ENCODE measurements around the gene GNAL. TPM values are rescaled to one million over a fixed set of nuclear protein-coding genes. Genes with fewer than 3 reads are reported as not detected.

GNAL gene
- total RNA-seq, 4 donors from 2014 or later: 7.5 to 20.7 (median 11.8) TPM

DNA sequence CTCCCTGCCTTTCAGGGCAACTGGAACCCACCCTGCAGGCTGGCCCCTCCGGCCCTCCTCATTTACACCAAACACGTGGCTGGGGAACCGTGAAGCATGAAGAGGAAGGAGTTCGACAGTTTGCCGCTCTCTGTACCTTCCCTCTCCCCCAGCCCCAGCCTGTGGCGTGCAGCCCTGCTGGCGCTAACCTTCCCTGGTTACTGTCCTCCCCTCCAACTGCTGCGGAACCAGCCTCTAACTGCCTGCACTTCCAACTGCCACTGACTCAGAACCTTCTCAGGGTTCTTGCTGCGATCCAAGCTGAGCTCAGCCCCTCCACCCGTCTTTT, 19.2 kb upstream of the GNAL start:
- no peak for TF ChIP-seq CTCF (IDR thresholded peaks at IDR 0.05; ENCODE audit: low read depth)

GRCh38 chr18:11671156-11671555, 17.9 kb upstream of the GNAL start:
- TF ChIP-seq CTCF (IDR thresholded peaks at IDR 0.05; ENCODE audit: low read depth): no peak

- no peak for TF ChIP-seq CTCF (IDR thresholded peaks at IDR 0.05; ENCODE audit: low read depth)
Measured at GRCh38 chr18:11672198-11672597, 16.9 kb upstream of the GNAL start.

DNA sequence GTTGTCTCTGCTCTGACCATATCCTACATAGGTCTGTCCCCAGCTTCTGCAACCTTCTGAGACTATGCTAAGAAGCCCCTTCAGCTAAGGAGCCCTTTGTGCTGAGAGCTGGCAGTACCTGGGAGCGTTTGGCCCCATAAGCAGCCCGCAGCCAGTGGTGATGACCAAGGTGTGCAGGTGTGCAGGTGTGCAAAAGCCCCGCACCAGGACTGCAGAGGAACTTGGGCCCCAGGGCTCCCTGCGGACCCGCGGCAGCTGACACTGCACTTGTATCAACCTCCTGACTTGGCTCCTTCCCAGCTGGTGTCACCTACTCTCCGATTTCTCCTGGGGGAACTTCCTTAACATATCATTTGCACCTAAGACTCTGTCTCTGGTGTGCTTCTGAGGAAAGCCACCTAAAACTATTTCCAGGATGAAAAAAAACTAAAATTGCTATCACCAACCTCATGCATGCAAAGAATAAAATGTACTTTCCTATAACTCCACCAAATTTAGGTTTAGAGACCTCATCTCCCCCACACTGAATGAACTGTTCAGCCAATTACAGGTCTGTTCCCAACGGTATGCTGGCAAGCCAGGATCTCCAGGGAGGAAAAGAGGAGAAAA, 16.1 kb upstream of the GNAL start:
- no peak for TF ChIP-seq CTCF (IDR thresholded peaks at IDR 0.05; ENCODE audit: low read depth)

DNA sequence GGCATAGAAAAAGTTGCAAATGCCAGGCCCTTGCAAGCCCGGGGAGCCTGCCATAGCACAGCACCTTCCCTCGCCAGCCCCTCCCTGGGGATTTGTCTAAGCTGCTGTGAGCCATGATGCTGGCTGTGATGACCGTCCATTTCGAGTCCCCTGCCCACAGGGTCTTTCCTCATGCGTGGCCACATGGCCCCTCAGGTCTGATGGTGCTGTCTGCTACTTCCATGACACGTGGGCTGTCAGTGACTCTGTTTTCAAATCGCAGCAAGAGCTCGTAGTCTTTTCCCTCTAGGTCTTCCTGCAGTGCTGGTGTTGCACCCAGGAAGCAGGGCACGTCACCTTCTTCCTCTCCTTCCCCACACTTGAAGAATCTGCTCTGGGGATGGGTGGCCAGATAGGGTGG, 15.5 kb upstream of the GNAL start:
- no peak for TF ChIP-seq CTCF (IDR thresholded peaks at IDR 0.05; ENCODE audit: low read depth)

DNA sequence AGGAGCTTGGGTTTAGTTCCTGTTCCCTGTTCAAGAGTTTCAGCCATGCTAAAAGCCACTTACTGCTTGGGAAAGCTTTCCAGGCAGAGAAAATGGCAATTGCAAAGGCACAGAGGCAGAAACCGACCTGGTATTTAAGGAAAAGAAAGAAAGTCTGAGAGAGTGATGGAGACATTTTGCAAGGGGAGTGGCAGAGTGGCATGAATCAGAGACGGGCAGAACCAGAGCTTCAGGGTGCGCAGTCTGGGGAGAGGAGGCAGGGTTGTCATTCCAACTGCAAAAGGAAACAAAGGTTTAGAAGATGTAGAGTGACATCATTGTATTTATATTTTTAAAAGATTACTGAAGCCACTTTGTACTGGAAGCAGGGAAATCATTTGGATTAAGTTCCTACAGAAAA, 14.9 kb upstream of the GNAL start:
- no peak for TF ChIP-seq CTCF (IDR thresholded peaks at IDR 0.05; ENCODE audit: low read depth)

- TF ChIP-seq CTCF (IDR thresholded peaks at IDR 0.05; ENCODE audit: low read depth): no peak
Measured at GRCh38 chr18:11676386-11676785, 12.7 kb upstream of the GNAL start.
